HG03520 (cell line): ENCODE results near the gene ROBO2.

ENCODE experiments used
- ATAC-seq: cut with Tn5 transposase; IDR thresholded peaks from one replicate; pipeline ENCODE4 v1.9.1; 2021; ENCODE audit warnings: mild to moderate bottlenecking, moderate library complexity; ENCODE audit not compliant: unreplicated experiment

ROBO2 gene

GRCh38 chr3:77039606-77040171 is at the start of gene ROBO2:
Gene ROBO2, plus strand, starts transcription at chr3:77040099. Its CDS starts 687 bp downstream, at chr3:77040786.
- no peak for ATAC-seq

- ATAC-seq, result no peak
These were observed 49.3 kb upstream of the ROBO2 start for GRCh38 chr3:76990606-76991005.

- no peak for ATAC-seq
These were observed 48.7 kb upstream of the ROBO2 start for GRCh38 chr3:76991165-76991564.

GRCh38 chr3:76997733-76998132 is 42.2 kb upstream of the ROBO2 start:
- ATAC-seq, result no peak

- ATAC-seq, result no peak
These were observed 41.3 kb upstream of the ROBO2 start for GRCh38 chr3:76998555-76998954.

- no peak for ATAC-seq
These were observed 38.7 kb upstream of the ROBO2 start for GRCh38 chr3:77001062-77001701.

- ATAC-seq, result no peak
These were observed 25.7 kb upstream of the ROBO2 start for GRCh38 chr3:77014226-77014625.

GRCh38 chr3:77025471-77025870 is 14.4 kb upstream of the ROBO2 start:
- no peak for ATAC-seq

- no peak for ATAC-seq
These were observed 12.8 kb upstream of the ROBO2 start for GRCh38 chr3:77026904-77027634.

- no peak for ATAC-seq
These were observed 11.9 kb upstream of the ROBO2 start for GRCh38 chr3:77028005-77028404.

GRCh38 chr3:77038468-77038929 is 1.4 kb upstream of the ROBO2 start:
- peak; percentile 44 for ATAC-seq

GRCh38 chr3:77038930-77039605 is 831 bp upstream of the ROBO2 start:
- ATAC-seq, result no peak

- ATAC-seq, result no peak
These were observed 317 bp downstream of the ROBO2 start for GRCh38 chr3:77040216-77040615.

GRCh38 chr3:77040926-77041722 is 1.2 kb downstream of the ROBO2 start:
- ATAC-seq, result no peak

- ATAC-seq, result no peak
These were observed 1.9 kb downstream of the ROBO2 start for GRCh38 chr3:77041811-77042210.

- ATAC-seq, result no peak
These were observed 2.4 kb downstream of the ROBO2 start for GRCh38 chr3:77042343-77042742.

GRCh38 chr3:77042882-77043281 is 3.0 kb downstream of the ROBO2 start:
- no peak for ATAC-seq

- ATAC-seq, result no peak
These were observed 5.8 kb downstream of the ROBO2 start for GRCh38 chr3:77045686-77046085.

GRCh38 chr3:77048186-77048585 is 8.3 kb downstream of the ROBO2 start:
- ATAC-seq, result no peak

GRCh38 chr3:77051591-77051990 is 11.7 kb downstream of the ROBO2 start:
- no peak for ATAC-seq

GRCh38 chr3:77052051-77052501 is 12.2 kb downstream of the ROBO2 start:
- ATAC-seq, result no peak
